MM.1S (cell line): ENCODE measurements around the gene KRT6C.

Experiments used
- DNase-seq: peaks from one replicate; pipeline ENCODE4 v3.0.0-alpha.2; 2015
- H2AFZ ChIP-seq: fragments of 300-600 bp; sonication (generic); 2 replicates; pipeline ENCODE4 v1.6.0; 2016; ENCODE audit warnings: antibody characterized with exemption, low read length
- H3F3A ChIP-seq: fragments of 300-600 bp; sonication (generic); 2 replicates; pipeline ENCODE4 v1.6.1; 2016; ENCODE audit warnings: mild to moderate bottlenecking, antibody characterized with exemption, low read length, moderate library complexity, mixed read lengths; ENCODE audit not compliant: insufficient read depth
- H3K27ac ChIP-seq: fragments of 300-600 bp; sonication (generic); 2 replicates; pipeline ENCODE4 v1.5.1; 2016; ENCODE audit warnings: mild to moderate bottlenecking, low read length
- H3K27me3 ChIP-seq: fragments of 300-600 bp; sonication (generic); replicated peaks from 2 replicates; pipeline ENCODE4 v1.6.0; 2016; ENCODE audit warnings: low read length; ENCODE audit not compliant: insufficient read depth
- H3K36me3 ChIP-seq: fragments of 300-600 bp; sonication (generic); replicated peaks from 2 replicates; pipeline ENCODE4 v1.6.1; 2016; ENCODE audit warnings: mild to moderate bottlenecking, low read length, mixed read lengths; ENCODE audit not compliant: insufficient read depth
- H3K4me1 ChIP-seq: fragments of 300-600 bp; sonication (generic); 2 replicates; pipeline ENCODE4 v1.6.1; 2016; ENCODE audit warnings: low read length, mixed read lengths
- H3K4me2 ChIP-seq: fragments of 300-600 bp; sonication (generic); 2 replicates; pipeline ENCODE4 v1.6.0; 2016; ENCODE audit warnings: low read depth, low read length
- H3K4me3 ChIP-seq: fragments of 300-600 bp; sonication (generic); 2 replicates; pipeline ENCODE4 v1.5.1; 2016; ENCODE audit warnings: low read length, mixed read lengths
- H3K79me2 ChIP-seq: fragments of 300-600 bp; sonication (generic); 2 replicates; pipeline ENCODE4 v1.6.1; 2016; ENCODE audit warnings: mixed run types, low read length, mixed read lengths
- H3K9ac ChIP-seq: fragments of 300-600 bp; sonication (generic); 2 replicates; pipeline ENCODE4 v1.6.1; 2016; ENCODE audit warnings: low read length, mixed read lengths
- H3K9me2 ChIP-seq: fragments of 300-600 bp; sonication (generic); replicated peaks from 2 replicates; pipeline ENCODE4 v1.6.1; 2016; ENCODE audit warnings: mild to moderate bottlenecking, low read length, mixed read lengths; ENCODE audit not compliant: insufficient read depth
- H3K9me3 ChIP-seq: fragments of 300-600 bp; sonication (generic); replicated peaks from 2 replicates; pipeline ENCODE4 v1.6.1; 2016; ENCODE audit warnings: mild to moderate bottlenecking, low read length, mixed read lengths; ENCODE audit not compliant: insufficient read depth
- H4K20me1 ChIP-seq: fragments of 300-600 bp; sonication (generic); 2 replicates; pipeline ENCODE4 v1.6.1; 2016; ENCODE audit warnings: mild to moderate bottlenecking, low read length, moderate library complexity, mixed read lengths; ENCODE audit not compliant: insufficient read depth
- CTCF ChIP-seq: fragments of 300-600 bp; sonication (generic); IDR thresholded peaks from 2 replicates; pipeline ENCODE4 v1.5.1; 2016; ENCODE audit warnings: antibody characterized with exemption, low read length, mixed read lengths
- EZH2 ChIP-seq: fragments of 300-600 bp; sonication (generic); optimal IDR thresholded peaks from 2 replicates; pipeline ENCODE3; 2017; ENCODE audit warnings: low read depth, mild to moderate bottlenecking, antibody characterized with exemption, low read length, mixed read lengths
- EZH2phosphoT487 ChIP-seq: fragments of 300-600 bp; sonication (generic); IDR thresholded peaks from 2 replicates; pipeline ENCODE4 v1.6.1; 2018; ENCODE audit warnings: antibody characterized with exemption, low read length

Gene KRT6C

DNA sequence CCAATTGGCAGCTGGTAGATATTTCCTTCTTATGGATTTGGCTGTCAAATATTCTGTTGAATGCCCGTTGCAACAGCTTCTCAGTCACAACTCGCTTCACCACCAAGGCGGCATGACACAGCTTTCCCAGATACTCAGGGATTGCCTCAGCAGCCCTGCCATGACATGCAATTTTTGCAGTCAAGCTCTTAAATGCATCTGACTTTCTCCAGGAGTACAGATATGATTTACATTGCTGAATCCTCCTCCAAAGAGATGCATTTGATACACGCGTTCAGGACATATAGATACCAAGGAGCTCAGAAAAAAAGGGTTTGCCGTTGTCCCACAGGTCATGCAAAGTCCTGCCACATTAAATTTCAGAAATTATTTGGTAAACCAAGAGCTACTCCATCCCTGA is 40.1 kb upstream of the KRT6C start:
- TF ChIP-seq CTCF (no peak), EZH2phosphoT487 (no peak), EZH2 (no peak)
- DNase-seq, result no peak
- no peaks in the 10 kb centered on the region for H3K9me2 ChIP-seq

GRCh38 chr12:52508211-52508610 is 34.6 kb upstream of the KRT6C start:
- H3K36me3 ChIP-seq, result no peaks in the 10 kb centered on the region
- no peak for DNase-seq

More for the DNA sequence above, 40.1 kb upstream of the KRT6C start:
- peaks cover 36% of the 10 kb centered on the region for H3K27me3 ChIP-seq
- H4K20me1 ChIP-seq, result no peaks in the 10 kb centered on the region
- H3K4me1 ChIP-seq, result no peaks in the 10 kb centered on the region
- no peak overlapping the region for H3K9ac ChIP-seq
- no peaks in the 10 kb centered on the region for H3K79me2 ChIP-seq
- no peaks in the 10 kb centered on the region for H3K36me3 ChIP-seq
- H3K27ac ChIP-seq, result no peak overlapping the region
- H3K4me2 ChIP-seq, result no peak overlapping the region
- H2AFZ ChIP-seq, result no peak overlapping the region
- H3K9me3 ChIP-seq, result no peaks in the 10 kb centered on the region
- no peaks in the 10 kb centered on the region for H3F3A ChIP-seq
- no peak overlapping the region for H3K4me3 ChIP-seq

GRCh38 chr12:52506858-52507715 is 33.5 kb upstream of the KRT6C start:
- Histone ChIP-seq H3K4me2 (no peak overlapping the region), H3K27me3 (peaks cover 13% of the 10 kb centered on the region; the same call in 1 of the 2 replicates), H4K20me1 (no peaks in the 10 kb centered on the region)

More at GRCh38 chr12:52508211-52508610, 34.6 kb upstream of the KRT6C start:
- Histone ChIP-seq H4K20me1 (no peaks in the 10 kb centered on the region), H3F3A (no peaks in the 10 kb centered on the region), H3K27me3 (peaks cover 17% of the 10 kb centered on the region; the same call in 1 of the 2 replicates), H3K79me2 (no peaks in the 10 kb centered on the region), H3K9me2 (no peaks in the 10 kb centered on the region), H3K27ac (no peak overlapping the region), H3K9ac (no peak overlapping the region), H3K4me2 (no peak overlapping the region), H3K4me1 (no peaks in the 10 kb centered on the region), H2AFZ (no peak overlapping the region), H3K9me3 (no peaks in the 10 kb centered on the region), H3K4me3 (no peak overlapping the region)
- no peak for TF ChIP-seq EZH2phosphoT487
- no peak for TF ChIP-seq EZH2
- TF ChIP-seq CTCF, result no peak

More at GRCh38 chr12:52506858-52507715, 33.5 kb upstream of the KRT6C start:
- H3K9ac ChIP-seq, result no peak overlapping the region
- H3K9me3 ChIP-seq, result no peaks in the 10 kb centered on the region
- TF ChIP-seq EZH2phosphoT487 (no peak), CTCF (peak; percentile 45)
- H3K9me2 ChIP-seq, result no peaks in the 10 kb centered on the region
- H3K36me3 ChIP-seq, result no peaks in the 10 kb centered on the region
- H3K4me1 ChIP-seq, result no peaks in the 10 kb centered on the region
- H3F3A ChIP-seq, result no peaks in the 10 kb centered on the region
- no peak overlapping the region for H3K27ac ChIP-seq
- no peak overlapping the region for H2AFZ ChIP-seq
- no peaks in the 10 kb centered on the region for H3K79me2 ChIP-seq
- H3K4me3 ChIP-seq, result no peak overlapping the region
- DNase-seq, result peak; percentile 54
